Myocyte (in vitro differentiated cells): ENCODE measurements around the gene MZB1. TPM values are rescaled to one million over a fixed set of nuclear protein-coding genes. Genes with fewer than 3 reads are reported as not detected.

Source experiments
- DNase-seq: peaks from one replicate; pipeline ENCODE4 v3.0.0-alpha.2; 2012; ENCODE audit warnings: low read depth
- total RNA-seq: library from RNA; depleted of rRNA; stranded (reverse); fragments of >200 nt; gene quantifications from 2 replicates; pipeline ENCODE4 v1.2.3, GENCODE V29; 2014

Gene MZB1
- total RNA-seq, 1 donor from 2014 or later, result 0.16 TPM

DNA sequence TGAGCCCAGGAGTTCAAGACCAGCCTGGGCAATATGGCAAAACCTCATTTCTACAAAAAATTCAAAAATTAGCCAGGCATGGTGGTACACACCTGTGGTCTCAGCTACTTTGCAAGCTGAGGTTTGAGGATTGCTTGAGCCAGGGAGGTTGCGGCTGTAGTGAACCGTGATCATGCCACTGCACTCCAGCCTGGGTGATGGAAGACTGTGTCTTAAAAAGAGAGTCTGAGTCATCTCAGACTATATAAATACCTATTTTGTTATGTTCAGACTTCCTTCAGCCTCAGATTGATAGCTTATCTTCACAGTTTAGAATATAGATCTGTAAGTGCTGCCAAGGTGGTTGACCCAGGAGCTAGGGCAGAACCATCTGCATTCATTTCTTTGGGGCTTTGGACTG is 49.7 kb downstream of the MZB1 start:
- no peak for DNase-seq

Other genes with a start within 250 kb of the MZB1 start
- gene SIL1, start 191.5 kb downstream of the MZB1 start, total RNA-seq, result 38.2 and 53.2 TPM in 2 replicates
- 274 and 347 TPM in 2 replicates for gene MATR3, start 96.2 kb downstream of the MZB1 start, total RNA-seq
- 110 and 111 TPM in 2 replicates for gene PAIP2, start 48.1 kb downstream of the MZB1 start, total RNA-seq
- gene SLC23A1, start 6.6 kb downstream of the MZB1 start, total RNA-seq, result not detected in 2 replicates
- gene PROB1, start 5.2 kb upstream of the MZB1 start, total RNA-seq, result 58.8 and 59.5 TPM in 2 replicates
- 11.0 and 16.4 TPM in 2 replicates for gene SPATA24, start 14.2 kb upstream of the MZB1 start, total RNA-seq
- 7.9 and 9.9 TPM in 2 replicates for gene DNAJC18, start 49.6 kb upstream of the MZB1 start, total RNA-seq
- not detected in 2 replicates for gene ECSCR, start 72.8 kb upstream of the MZB1 start, total RNA-seq
- gene SMIM33, start 81.1 kb upstream of the MZB1 start, total RNA-seq, result not detected in 2 replicates
- gene STING1, start 92.8 kb upstream of the MZB1 start, total RNA-seq, result 22.0 and 79.1 TPM in 2 replicates
- gene UBE2D2, start 171.4 kb upstream of the MZB1 start, total RNA-seq, result 89.1 and 130 TPM in 2 replicates